ENCODE measurements around the gene ZNF281.

- TF ChIP-seq JUN (IDR thresholded peaks at IDR 0.05; ENCODE audit: borderline replicate concordance, low read depth, low read length) (no peak), JUN (CRISPR knock-in tag; IDR thresholded peaks at IDR 0.05; ENCODE audit: borderline replicate concordance) (no peak), CBX1 (IDR thresholded peaks at IDR 0.05; ENCODE audit: low read depth) (no peak), BRD9 (IDR thresholded peaks at IDR 0.05; ENCODE audit: low read depth, partially characterized antibody) (no peak), USF2 (CRISPR knock-in tag; IDR thresholded peaks at IDR 0.05) (no peak), SNRNP70 (optimal IDR thresholded peaks at IDR 0.05; ENCODE audit: low read depth, low read length) (no peak), BACH1 (tag; IDR thresholded peaks at IDR 0.05) (no peak), POLR2A (conservative IDR thresholded peaks at IDR 0.05) (no peak)
- TF ChIP-seq, protein P1, sequence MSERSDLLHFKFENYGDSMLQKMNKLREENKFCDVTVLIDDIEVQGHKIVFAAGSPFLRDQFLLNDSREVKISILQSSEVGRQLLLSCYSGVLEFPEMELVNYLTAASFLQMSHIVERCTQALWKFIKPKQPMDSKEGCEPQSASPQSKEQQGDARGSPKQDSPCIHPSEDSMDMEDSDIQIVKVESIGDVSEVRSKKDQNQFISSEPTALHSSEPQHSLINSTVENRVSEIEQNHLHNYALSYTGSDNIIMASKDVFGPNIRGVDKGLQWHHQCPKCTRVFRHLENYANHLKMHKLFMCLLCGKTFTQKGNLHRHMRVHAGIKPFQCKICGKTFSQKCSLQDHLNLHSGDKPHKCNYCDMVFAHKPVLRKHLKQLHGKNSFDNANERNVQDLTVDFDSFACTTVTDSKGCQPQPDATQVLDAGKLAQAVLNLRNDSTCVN (CRISPR knock-in tag; IDR thresholded peaks at IDR 0.05) = no peak
- TF ChIP-seq, protein P2, sequence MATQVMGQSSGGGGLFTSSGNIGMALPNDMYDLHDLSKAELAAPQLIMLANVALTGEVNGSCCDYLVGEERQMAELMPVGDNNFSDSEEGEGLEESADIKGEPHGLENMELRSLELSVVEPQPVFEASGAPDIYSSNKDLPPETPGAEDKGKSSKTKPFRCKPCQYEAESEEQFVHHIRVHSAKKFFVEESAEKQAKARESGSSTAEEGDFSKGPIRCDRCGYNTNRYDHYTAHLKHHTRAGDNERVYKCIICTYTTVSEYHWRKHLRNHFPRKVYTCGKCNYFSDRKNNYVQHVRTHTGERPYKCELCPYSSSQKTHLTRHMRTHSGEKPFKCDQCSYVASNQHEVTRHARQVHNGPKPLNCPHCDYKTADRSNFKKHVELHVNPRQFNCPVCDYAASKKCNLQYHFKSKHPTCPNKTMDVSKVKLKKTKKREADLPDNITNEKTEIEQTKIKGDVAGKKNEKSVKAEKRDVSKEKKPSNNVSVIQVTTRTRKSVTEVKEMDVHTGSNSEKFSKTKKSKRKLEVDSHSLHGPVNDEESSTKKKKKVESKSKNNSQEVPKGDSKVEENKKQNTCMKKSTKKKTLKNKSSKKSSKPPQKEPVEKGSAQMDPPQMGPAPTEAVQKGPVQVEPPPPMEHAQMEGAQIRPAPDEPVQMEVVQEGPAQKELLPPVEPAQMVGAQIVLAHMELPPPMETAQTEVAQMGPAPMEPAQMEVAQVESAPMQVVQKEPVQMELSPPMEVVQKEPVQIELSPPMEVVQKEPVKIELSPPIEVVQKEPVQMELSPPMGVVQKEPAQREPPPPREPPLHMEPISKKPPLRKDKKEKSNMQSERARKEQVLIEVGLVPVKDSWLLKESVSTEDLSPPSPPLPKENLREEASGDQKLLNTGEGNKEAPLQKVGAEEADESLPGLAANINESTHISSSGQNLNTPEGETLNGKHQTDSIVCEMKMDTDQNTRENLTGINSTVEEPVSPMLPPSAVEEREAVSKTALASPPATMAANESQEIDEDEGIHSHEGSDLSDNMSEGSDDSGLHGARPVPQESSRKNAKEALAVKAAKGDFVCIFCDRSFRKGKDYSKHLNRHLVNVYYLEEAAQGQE (IDR thresholded peaks at IDR 0.05; ENCODE audit: borderline replicate concordance) = no peak
- TF ChIP-seq, protein P2 (CRISPR knock-in tag; IDR thresholded peaks at IDR 0.05; ENCODE audit: low read depth) = no peak
- TF ChIP-seq, protein P3, sequence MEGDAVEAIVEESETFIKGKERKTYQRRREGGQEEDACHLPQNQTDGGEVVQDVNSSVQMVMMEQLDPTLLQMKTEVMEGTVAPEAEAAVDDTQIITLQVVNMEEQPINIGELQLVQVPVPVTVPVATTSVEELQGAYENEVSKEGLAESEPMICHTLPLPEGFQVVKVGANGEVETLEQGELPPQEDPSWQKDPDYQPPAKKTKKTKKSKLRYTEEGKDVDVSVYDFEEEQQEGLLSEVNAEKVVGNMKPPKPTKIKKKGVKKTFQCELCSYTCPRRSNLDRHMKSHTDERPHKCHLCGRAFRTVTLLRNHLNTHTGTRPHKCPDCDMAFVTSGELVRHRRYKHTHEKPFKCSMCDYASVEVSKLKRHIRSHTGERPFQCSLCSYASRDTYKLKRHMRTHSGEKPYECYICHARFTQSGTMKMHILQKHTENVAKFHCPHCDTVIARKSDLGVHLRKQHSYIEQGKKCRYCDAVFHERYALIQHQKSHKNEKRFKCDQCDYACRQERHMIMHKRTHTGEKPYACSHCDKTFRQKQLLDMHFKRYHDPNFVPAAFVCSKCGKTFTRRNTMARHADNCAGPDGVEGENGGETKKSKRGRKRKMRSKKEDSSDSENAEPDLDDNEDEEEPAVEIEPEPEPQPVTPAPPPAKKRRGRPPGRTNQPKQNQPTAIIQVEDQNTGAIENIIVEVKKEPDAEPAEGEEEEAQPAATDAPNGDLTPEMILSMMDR (IDR thresholded peaks at IDR 0.05 in 2 of 3, conservative IDR thresholded peaks at IDR 0.05 in 1 of 3; ENCODE audit: insufficient read depth in 2 of 3, low read depth in 1 of 3, low read length in 3 of 3) = no peak
These were observed 48.0 kb upstream of the ZNF281 start for GRCh38 chr1:200457810-200458209.

All from K562 (cell line).